ENCODE results near the gene OSBPL3. TPM values are rescaled to one million over a fixed set of nuclear protein-coding genes. Genes with fewer than 3 reads are reported as not detected.

OSBPL3 gene
- total RNA-seq, 1 experiment from 2014 or later: 32.8 TPM

DNA sequence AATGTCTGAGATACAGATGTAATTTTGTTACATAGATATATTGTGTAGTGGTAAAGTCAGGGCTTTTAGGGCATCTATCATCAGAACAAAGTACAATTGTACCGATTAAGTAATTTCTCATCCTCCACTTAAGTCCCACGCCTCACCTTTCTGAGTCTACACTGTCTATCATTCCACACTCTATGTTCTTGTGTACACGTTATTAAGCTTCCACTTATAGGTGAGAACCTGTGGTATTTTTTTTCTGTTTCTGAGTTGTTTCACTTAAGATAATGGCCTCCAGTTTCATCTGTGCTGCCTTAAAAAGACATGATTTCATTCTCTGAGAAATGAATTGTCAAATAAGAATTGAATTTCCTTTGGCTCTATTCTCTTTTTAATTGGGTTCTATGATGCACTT is 15.5 kb upstream of the OSBPL3 start:
- no peak overlapping the region for H3K4me3 ChIP-seq
- H3K4me1 ChIP-seq: no peaks in the 10 kb centered on the region
- no peak overlapping the region for H3K27ac ChIP-seq
- H3K36me3 ChIP-seq: no peaks in the 10 kb centered on the region
- H3K27me3 ChIP-seq: no peaks in the 10 kb centered on the region
- H3K9me3 ChIP-seq (replicated peaks): peaks cover 2% of the 10 kb centered on the region; the same call in 1 of the 2 replicates
- no peak for DNase-seq

DNA sequence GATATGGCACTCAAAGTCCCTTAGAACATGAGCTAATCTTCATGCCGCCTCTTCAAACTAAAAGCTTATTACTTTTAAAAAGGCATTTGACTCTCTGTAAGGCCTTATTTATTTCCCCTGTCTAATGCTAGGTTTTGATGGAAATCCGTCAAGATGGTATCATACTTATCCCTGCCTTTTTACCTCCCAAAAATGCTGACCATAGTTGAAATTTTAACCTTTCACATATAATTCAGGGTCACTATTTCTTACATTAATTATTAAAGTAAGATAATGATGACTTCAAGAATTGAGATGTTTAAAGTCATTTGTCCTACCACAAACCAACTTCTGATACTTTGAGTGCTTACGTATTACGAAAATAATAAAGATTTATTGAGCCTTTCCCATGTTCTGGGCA is 12.3 kb upstream of the OSBPL3 start:
- no peaks in the 10 kb centered on the region for H3K27me3 ChIP-seq
- no peaks in the 10 kb centered on the region for H3K36me3 ChIP-seq
- no peak for DNase-seq
- no peak overlapping the region for H3K27ac ChIP-seq
- H3K4me3 ChIP-seq: no peak overlapping the region
- H3K4me1 ChIP-seq: no peaks in the 10 kb centered on the region
- no peaks in the 10 kb centered on the region for H3K9me3 ChIP-seq (replicated peaks)

DNA sequence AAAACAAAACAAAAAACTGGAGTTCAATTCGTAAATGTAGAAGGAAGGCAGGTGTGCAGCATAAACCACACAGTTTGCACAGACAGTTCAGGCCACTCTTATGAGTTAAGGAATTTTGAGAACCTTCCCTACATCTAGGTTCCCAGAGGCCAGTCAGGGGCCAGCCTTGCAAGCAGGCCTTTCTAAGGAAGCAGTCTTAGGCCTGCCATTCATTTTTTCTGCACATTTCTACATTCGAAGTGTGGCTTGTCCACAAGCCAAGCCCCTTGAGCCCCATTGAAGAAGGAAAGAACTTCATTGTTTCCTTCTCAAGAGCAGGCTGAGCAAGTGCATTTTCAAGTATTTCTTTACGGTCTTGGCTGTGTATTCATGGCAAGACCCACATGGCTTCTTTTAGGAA is 11.4 kb upstream of the OSBPL3 start:
- H3K4me1 ChIP-seq: no peaks in the 10 kb centered on the region
- H3K4me3 ChIP-seq: no peak overlapping the region
- no peak overlapping the region for H3K27ac ChIP-seq
- no peak for DNase-seq
- no peaks in the 10 kb centered on the region for H3K27me3 ChIP-seq
- no peaks in the 10 kb centered on the region for H3K36me3 ChIP-seq
- H3K9me3 ChIP-seq (replicated peaks): no peaks in the 10 kb centered on the region

DNA sequence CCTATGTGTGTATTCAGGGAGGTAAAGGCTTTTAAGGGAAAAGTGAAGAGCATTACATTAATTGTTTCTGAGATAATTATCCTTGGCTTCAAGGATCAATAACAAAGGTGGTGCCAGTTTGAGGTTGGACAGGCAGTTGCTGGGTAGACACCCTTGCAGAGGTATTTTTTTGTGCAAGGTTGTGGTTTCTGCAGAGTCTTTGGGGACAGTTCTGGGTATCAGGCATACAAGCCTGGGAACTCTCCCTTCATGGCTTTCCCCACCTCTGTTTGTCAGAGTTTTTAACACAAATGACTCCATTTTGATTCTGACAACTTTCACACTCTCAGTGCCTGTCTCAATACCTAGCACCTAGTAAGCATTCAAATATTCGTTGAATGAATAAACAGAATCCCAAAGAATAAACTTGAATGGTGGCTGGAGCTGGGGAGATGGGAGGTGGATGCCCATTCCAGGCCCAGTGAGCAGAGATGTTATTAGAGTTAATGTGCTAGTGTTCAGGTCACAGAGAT is 7.4 kb upstream of the OSBPL3 start:
- Histone ChIP-seq H3K4me1 (no peaks in the 10 kb centered on the region), H3K4me3 (no peak overlapping the region), H3K36me3 (no peaks in the 10 kb centered on the region), H3K27me3 (no peaks in the 10 kb centered on the region), H3K9me3 (replicated peaks) (no peaks in the 10 kb centered on the region), H3K27ac (no peak overlapping the region)
- DNase-seq: no peak

DNA sequence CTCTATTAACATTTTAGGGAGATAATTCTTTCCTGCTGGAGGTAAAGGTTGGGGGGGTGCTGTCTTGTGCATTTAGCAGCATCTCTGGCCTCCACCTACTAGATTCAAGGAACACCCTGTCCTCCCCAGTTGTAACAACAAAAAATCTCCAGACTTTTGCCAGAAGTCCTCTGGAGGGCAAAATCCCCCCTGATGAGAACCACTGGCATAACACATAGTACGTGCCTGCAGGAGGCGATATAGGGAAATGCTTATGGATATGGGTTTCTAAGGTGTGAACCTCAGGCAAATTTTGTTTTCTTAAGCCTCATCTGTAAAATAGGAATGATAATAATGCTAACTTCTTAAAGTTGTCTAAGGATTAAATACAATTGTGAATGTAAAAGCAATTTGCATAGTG is 2.9 kb upstream of the OSBPL3 start:
- Histone ChIP-seq H3K36me3 (no peaks in the 10 kb centered on the region), H3K4me1 (no peaks in the 10 kb centered on the region; the same call in 1 of the 2 replicates), H3K4me3 (no peak overlapping the region), H3K9me3 (replicated peaks) (no peaks in the 10 kb centered on the region), H3K27ac (no peak overlapping the region), H3K27me3 (no peaks in the 10 kb centered on the region)
- DNase-seq: no peak

DNA sequence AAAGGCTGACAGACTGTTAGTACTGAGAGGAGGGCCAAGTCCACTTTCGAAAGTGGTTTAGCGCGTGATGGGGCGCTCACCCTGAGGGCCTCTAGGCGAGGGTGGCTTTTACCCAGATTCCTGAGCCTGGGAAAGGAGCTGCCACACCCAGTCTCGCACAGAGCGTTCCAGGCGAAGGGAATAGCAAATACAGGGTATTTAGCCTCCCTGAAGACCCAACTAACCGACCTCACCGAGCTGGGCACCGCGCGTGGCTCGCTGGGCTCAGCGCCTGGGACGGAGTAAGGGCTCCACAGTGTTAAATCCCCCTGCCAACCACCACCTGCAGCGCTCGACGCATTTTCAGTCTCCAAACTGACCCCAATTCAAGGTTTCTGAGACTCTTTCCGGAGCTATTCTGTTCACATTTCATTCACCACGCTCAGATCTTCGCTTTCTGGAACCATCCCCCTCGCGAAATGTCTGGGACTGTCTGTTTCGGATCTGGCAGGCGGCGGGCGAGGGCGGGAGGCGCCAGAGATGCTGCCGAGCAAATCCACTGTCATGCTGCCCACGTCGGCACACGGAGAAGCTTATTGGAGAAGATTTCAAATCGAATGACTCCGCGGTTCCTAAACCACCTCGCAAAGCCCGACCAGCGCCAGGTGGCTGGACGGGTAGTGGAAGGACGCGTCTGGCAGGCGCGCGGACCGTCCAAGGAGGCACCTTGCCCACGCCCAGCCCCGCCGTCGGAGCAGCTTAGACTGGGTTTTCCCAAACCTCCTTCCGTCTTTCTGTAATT is 1.4 kb upstream of the OSBPL3 start:
- no peak overlapping the region for H3K27ac ChIP-seq
- H3K9me3 ChIP-seq (replicated peaks): no peaks in the 10 kb centered on the region
- DNase-seq: no peak
- no peaks in the 10 kb centered on the region; the same call in 1 of the 2 replicates for H3K4me1 ChIP-seq
- no peak overlapping the region for H3K4me3 ChIP-seq
- no peaks in the 10 kb centered on the region for H3K36me3 ChIP-seq
- H3K27me3 ChIP-seq: no peaks in the 10 kb centered on the region

DNA sequence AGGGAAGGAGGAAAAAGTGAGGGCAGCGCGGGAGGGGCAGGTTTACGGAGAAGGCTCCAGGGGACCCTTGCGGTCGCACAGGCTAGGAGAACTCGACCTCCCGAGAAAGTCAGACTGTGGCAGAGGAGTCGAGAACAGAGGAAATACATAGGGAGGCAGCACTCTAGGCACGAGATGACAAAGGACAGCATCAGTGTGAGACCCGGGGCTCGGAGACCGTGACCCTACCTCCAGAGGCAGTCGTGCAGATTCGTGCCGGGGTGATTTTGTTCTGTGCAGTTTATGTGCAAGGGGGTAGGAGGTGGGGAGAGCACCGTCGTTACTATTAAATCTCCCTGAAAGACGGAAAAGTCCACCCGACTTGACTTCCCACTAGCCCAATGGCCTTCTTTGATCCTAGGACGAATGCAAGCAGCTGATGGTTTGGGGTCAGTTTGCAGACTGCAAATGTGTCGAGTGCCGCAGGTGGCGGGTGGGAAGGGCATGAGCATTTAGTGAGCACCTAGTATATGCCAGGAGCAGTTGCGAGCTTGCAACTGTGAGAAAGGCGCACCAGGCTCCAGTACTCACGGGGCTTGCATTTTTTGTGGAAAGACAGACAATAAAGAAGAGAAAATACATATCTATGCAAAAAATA is 674 bp upstream of the OSBPL3 start:
- no peaks in the 10 kb centered on the region; the same call in 1 of the 2 replicates for H3K4me1 ChIP-seq
- H3K4me3 ChIP-seq: peak overlapping the region; percentile 98
- no peak for DNase-seq

DNA sequence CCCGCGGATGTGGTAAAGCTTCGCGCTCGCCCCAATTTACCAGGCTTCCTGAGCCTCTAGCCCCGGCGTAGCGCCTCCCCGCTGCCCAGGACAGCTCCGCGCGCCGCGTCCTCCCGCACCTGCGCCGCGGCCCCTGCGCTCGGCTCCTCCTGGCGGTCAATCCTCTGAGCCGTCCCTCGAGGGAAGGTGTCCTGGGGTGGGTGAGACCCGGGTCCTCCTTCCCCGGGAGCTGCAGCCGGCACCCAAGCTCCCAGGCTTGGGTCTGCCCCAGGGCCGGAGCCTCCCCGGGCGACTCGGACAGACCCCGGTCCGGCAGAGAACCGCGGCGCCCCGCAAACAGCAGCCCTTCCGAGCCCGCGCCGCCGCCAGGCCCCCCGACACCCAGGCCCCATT is 512 bp downstream of the OSBPL3 start:
- Histone ChIP-seq H3K4me3 (peak overlapping the region; percentile 98), H3K36me3 (no peaks in the 10 kb centered on the region), H3K27ac (peak overlapping the region; percentile 72), H3K9me3 (replicated peaks) (no peaks in the 10 kb centered on the region), H3K27me3 (no peaks in the 10 kb centered on the region), H3K4me1 (no peaks in the 10 kb centered on the region; the same call in 1 of the 2 replicates)
- DNase-seq: peak; percentile 78 to 81

More for the DNA sequence above, 674 bp upstream of the OSBPL3 start:
- no peaks in the 10 kb centered on the region for H3K9me3 ChIP-seq (replicated peaks)
- peak overlapping the region; percentile 72 for H3K27ac ChIP-seq
- no peaks in the 10 kb centered on the region for H3K27me3 ChIP-seq
- no peaks in the 10 kb centered on the region for H3K36me3 ChIP-seq

DNA sequence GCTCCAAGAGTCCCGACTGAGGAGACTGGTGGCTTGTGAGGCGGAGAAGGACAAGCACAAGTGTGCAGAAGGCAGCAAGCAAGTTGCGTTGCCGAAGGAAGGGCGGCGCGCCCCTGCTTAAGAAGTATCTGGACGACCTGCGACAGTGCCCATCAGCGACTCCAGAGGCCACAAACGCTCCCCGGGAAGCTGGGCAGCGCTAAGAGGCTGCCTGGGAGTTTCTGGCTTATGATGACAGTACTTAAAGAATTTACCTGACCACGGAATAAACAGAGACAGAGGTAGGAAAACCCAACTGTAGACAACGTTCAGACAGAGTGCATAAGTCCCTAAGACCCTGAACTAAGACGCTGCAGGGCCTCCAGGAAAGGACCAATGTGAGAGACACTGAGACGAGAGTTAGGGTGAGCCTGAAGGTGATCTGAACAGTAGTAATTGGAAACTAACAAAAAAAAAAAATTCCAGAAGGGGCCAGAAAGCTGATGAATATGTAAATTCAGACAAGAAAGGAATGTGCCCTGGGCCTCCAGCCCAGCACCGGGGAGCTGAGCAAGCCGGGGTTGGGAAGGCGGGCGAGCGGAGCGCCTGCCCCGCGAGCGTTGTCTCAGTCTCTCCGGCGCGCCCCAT is 1.0 kb downstream of the OSBPL3 start:
- no peaks in the 10 kb centered on the region for H3K36me3 ChIP-seq
- peak; percentile 14 to 39 for DNase-seq
- H3K9me3 ChIP-seq (replicated peaks): no peaks in the 10 kb centered on the region
- H3K4me3 ChIP-seq: peak overlapping the region; percentile 98
- no peaks in the 10 kb centered on the region for H3K27me3 ChIP-seq
- H3K27ac ChIP-seq: peak overlapping the region; percentile 72
- no peaks in the 10 kb centered on the region; the same call in 1 of the 2 replicates for H3K4me1 ChIP-seq

DNA sequence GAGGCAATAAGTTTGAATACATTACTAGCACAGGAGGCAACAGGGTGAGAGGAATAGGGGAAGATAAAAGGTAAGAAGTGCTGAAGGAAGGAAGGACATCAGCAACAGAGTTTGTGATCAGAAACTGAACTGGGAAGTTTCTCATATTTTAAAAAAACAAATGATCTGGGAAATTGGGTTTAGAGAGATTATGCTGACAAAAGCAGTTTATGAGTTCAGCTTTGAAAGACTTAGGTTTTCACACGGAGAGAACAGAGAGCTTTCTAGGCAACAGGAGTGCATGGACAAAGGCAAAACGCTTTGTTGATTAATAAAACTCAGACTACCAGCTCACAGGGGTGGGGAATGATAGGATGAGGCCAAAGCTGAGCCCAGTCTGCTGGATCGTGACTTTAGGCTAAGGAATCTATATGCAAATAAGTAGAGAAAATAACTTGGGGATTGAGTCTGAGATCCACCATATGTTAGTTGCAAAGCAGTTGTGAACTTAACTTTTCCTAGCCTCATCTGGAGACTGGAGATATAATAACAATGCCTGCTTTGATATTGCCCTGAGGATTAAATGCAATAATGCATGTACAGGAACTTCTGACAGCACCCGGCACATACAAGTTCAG is 4.2 kb downstream of the OSBPL3 start:
- no peak for DNase-seq
- Histone ChIP-seq H3K4me1 (peaks cover 19% of the 10 kb centered on the region), H3K4me3 (no peak overlapping the region), H3K36me3 (no peaks in the 10 kb centered on the region), H3K27me3 (no peaks in the 10 kb centered on the region), H3K9me3 (replicated peaks) (no peaks in the 10 kb centered on the region), H3K27ac (no peak overlapping the region)

DNA sequence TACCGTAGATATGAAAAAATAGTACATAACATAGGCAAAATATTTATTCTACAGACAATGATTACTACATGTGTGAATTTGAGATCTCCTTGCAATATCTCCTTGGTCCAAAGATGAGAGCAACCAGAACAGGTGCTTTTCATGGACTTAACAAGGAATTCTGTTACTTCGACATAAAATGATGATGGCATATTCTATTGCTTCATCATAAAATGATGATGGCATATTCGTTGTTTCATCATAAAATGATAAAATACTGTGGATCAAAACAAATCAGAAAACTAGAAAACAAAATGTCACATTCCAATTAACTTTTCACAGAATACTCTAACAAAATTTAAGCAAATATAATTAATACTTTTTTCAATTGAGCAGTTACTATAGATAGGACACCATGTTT is 4.8 kb downstream of the OSBPL3 start:
- H3K36me3 ChIP-seq: no peaks in the 10 kb centered on the region
- no peak overlapping the region for H3K27ac ChIP-seq
- H3K4me1 ChIP-seq: peaks cover 25% of the 10 kb centered on the region
- no peak overlapping the region for H3K4me3 ChIP-seq
- H3K9me3 ChIP-seq (replicated peaks): no peaks in the 10 kb centered on the region
- no peak for DNase-seq
- H3K27me3 ChIP-seq: no peaks in the 10 kb centered on the region

DNA sequence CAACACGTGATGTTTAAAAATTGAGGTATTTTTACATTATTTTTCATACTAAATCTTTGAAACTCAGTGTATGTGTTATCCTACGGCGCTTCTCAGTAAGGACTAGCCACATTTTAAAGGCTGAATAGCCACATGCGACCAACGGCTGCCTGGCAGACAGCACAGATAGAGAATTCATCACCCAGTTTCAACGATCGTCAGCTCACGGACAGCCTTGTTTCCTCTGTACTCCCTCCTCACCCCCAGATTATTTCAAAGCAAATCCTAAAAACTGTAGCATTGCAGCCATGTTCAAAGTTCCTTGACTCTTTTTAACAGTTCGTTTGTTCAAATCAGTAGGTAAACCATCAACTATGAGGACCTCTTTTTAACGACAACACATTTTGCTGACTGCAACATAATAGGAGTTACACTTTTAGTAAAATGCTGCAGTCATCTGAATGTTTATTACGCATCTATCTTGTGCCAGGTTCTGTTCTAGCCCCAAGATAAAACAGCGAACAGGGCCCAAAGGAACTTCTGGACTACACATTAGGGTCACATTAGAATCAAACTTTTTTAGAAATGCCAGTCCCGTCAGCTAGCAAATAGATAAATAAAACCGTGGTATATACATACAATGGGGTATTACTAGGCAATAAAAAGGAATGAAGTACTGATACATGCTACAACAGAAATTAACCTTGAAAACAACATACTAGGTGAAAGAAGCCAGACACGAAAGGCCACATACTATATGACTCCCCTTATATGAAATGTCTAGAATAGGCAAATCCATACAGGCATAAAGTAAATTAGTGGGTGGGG is 5.7 kb downstream of the OSBPL3 start:
- H3K4me3 ChIP-seq: no peak overlapping the region
- no peak overlapping the region for H3K27ac ChIP-seq
- no peak for DNase-seq
- H3K36me3 ChIP-seq: no peaks in the 10 kb centered on the region
- H3K27me3 ChIP-seq: no peaks in the 10 kb centered on the region
- no peaks in the 10 kb centered on the region for H3K9me3 ChIP-seq (replicated peaks)
- peaks cover 26% of the 10 kb centered on the region for H3K4me1 ChIP-seq

DNA sequence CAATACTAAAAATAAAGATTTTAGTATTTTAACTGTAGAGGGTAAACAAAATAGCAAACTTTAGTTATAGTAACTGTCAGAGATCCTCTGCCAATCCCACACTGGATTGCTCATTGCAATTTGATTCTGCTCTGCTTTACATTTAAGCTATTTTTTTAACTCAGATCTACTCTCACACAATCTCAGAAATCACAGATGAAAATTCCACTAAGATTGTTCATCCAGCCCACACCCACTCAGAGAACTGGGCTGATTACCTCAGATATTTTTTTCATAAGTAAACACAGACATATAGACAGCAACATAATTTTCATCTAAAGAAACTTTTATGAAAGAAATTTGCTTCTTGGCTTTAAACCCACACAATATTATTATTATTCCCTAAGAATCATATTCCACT is 7.0 kb downstream of the OSBPL3 start:
- DNase-seq: no peak
- no peaks in the 10 kb centered on the region for H3K9me3 ChIP-seq (replicated peaks)
- H3K4me3 ChIP-seq: no peak overlapping the region
- H3K27ac ChIP-seq: no peak overlapping the region
- no peaks in the 10 kb centered on the region for H3K36me3 ChIP-seq
- no peaks in the 10 kb centered on the region for H3K27me3 ChIP-seq
- peaks cover 26% of the 10 kb centered on the region for H3K4me1 ChIP-seq

DNA sequence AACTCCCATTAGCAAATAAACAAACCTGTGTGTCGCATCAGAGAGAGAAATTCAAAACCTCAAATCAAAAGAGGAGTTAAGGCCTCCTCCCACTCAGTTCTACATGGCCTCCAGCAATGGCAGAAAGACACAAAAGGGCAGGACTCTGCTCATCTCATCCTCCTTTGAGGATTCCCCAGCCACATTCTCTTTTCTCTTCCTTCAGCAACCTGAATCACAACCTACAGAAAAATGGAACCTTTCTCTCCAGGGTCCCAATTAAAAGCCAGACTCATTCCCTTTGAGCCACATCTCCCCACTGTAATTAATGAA is 7.9 kb downstream of the OSBPL3 start:
- H3K27me3 ChIP-seq: no peaks in the 10 kb centered on the region
- H3K9me3 ChIP-seq (replicated peaks): no peaks in the 10 kb centered on the region
- DNase-seq: no peak
- peak overlapping the region; percentile 82; the same call in 1 of the 2 replicates for H3K27ac ChIP-seq
- peaks cover 26% of the 10 kb centered on the region for H3K4me1 ChIP-seq
- H3K36me3 ChIP-seq: no peaks in the 10 kb centered on the region
- no peak overlapping the region for H3K4me3 ChIP-seq

Measured in SJCRH30 (cell line).